ENCODE results near the gene EIPR1.
"Not testable (repeated sequence)": the region's sequence is repeated elsewhere in the genome, so short reads cannot be mapped to it uniquely, and the experiment has no call there.

Gene EIPR1

DNA sequence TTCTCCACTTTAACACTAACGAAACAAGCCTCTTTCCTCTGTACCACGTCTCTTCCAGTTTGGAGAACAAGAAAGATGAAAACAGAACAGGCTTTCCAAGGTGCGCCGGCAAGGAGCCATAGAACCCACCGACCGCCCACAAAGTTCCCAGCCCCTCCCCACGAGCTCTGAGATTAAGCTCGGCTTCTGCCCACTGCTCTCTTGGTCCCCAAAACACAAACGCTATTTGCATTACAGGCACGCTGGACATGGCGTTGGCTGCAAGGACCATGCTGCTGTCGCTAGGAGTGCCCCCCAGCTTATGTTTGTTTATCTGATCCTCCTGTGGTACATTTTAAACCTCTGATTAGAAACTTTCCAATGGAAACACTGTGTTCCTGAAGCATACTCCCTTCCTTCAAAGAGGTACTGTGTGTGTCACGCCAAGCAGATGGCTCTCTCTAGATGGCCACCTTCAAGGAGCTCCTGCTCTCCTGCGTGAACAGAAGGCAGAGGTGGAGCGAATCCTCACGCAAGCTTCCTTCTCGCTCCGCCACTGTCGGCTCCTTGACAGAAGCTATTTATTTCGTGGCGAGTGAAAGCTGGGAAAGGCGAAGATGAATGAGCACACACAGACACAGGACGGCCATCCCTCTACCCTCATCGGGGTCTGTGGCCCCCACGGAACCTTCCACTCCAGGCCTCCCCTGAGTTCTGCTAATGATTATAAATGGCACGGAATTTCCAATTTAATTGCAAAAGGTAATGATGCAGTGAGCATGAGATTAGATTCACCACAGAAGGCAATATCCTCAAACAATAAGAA, 166.2 kb downstream of the EIPR1 start:
- no peak for DNase-seq (ENCODE audit: low read depth)

DNA sequence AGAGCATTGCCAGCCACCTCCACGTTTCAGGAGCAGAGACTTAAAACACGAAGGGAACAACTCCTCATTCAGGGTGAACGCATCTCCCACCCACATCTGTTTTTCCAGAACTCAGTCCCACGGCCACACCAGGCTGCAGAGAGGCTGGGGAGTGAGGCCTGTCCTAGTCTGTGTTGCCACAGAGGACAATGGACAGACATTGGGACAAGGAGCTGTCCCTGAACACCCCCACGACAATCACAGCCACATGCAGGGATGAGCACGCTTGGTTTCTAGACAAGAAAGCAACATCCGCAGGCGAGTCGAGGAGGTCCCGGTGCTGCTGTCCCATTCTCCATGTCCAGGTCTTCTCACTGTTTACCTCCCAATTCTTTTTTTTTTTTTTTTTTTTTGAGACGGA, 167.4 kb downstream of the EIPR1 start:
- no peak for DNase-seq (ENCODE audit: low read depth)

DNA sequence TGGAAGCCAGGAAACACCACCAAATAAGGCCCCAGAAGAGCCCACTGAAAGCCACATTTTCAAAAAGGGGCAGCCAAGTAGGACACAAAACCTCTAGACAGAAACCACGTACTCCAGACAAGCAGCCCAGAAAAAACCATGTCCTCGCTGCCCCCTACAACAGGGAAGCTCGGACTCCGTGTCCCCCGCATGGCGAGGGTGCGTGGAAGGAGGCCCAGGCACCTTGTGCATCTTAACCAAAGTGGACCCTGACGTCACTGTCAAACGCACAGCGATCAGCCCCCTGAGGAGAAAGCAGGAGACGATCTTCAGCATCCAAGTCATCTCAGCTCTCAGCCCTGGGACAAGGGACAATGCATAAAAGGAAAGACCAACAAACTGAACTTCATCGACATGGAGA, 168.4 kb downstream of the EIPR1 start:
- DNase-seq (ENCODE audit: low read depth): no peak

DNA sequence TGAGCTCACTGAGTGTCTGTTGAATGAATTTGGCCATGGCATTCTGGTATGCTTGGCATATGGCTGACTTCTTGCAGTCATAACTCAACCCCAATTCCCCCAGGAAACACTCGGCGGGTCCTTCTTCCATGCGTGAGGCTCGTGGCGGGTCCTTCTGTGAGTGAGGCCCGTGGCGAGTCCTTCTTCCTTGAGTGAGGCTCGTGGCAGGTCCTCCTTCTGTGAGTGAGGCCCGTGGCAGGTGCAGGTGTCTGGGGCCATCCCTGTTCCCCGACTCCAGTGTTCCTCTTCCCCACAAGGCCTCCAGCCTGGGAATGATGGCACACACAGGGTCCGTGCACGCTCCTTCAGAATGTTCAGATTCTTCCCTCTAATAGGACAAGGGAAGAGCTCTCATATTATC, 169.0 kb downstream of the EIPR1 start:
- DNase-seq (ENCODE audit: low read depth): no peak

- DNase-seq (ENCODE audit: low read depth): no peak
Measured at GRCh38 chr2:3208179-3208578, 169.4 kb downstream of the EIPR1 start.

- DNase-seq (ENCODE audit: low read depth): no peak
Measured at GRCh38 chr2:3207091-3207491, 170.5 kb downstream of the EIPR1 start.

DNA sequence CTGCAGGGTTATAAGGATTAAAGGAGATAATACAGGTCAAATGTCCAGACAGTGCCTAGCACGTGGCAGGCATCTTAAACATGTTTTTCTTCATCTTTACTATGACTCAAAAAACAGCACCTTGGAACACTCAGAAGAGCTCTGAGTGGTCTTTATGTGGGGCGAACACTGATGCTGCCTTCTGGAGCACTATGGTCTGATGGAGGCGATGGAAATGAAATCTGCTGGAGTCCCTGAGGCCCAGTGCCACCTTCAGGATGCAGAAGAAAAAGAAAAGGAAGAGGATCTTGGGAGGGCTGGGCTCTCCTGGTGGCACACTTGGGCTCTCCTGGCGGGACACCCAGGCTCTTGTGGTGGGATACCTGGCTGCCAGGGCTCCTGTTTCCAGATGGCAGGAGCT, 171.8 kb downstream of the EIPR1 start:
- DNase-seq (ENCODE audit: low read depth): no peak

GRCh38 chr2:3204031-3204821, 173.4 kb downstream of the EIPR1 start:
- DNase-seq (ENCODE audit: low read depth): no peak

GRCh38 chr2:3203497-3204019, 174.1 kb downstream of the EIPR1 start:
- no peak for DNase-seq (ENCODE audit: low read depth)

DNA sequence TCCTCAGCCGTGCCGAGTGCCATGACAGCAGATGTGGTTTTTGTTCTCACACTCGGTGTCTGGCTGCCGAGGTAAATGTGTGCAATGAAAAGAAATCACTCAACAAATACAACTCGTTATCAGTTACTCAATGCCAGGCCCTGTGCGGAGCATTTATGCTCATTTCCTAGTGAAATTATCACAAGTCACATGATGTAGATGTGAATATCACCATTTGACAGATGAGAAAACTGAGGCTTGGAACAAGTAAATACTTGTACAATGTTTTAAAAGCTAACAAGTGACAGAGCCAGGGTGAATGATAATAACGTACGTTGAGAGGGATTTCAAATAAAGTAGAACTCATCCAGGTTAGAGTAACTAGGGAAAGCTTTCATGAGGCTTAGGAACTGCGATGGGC, 174.7 kb downstream of the EIPR1 start:
- no peak for DNase-seq (ENCODE audit: low read depth)

GRCh38 chr2:3201281-3201680, 176.3 kb downstream of the EIPR1 start:
- no peak for DNase-seq (ENCODE audit: low read depth)

DNA sequence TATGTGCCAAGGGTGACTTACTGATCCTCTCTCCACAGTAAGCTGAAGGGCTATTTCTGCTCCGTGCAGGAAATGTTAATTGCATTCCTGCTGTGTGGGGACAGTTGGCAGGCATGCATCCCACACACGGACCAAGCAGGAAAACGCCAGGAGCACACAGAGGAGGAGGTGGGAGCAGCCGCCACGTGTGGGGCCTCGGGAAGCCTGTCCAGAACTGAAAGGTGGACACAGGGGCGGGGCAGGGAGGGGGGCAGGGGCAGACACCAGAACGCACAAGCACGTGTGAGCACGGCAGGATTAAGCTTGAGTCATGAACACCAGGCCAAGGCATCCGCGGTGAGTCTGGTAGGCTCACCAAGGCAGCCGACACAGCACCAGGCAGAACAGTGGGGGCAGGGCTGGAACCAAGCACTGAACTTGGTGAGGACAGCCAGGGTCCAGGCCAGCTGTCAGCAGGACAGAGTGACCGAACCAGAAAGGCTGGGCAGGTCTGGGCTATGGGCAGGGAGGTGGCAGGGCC, 177.1 kb downstream of the EIPR1 start:
- DNase-seq (ENCODE audit: low read depth): no peak

DNA sequence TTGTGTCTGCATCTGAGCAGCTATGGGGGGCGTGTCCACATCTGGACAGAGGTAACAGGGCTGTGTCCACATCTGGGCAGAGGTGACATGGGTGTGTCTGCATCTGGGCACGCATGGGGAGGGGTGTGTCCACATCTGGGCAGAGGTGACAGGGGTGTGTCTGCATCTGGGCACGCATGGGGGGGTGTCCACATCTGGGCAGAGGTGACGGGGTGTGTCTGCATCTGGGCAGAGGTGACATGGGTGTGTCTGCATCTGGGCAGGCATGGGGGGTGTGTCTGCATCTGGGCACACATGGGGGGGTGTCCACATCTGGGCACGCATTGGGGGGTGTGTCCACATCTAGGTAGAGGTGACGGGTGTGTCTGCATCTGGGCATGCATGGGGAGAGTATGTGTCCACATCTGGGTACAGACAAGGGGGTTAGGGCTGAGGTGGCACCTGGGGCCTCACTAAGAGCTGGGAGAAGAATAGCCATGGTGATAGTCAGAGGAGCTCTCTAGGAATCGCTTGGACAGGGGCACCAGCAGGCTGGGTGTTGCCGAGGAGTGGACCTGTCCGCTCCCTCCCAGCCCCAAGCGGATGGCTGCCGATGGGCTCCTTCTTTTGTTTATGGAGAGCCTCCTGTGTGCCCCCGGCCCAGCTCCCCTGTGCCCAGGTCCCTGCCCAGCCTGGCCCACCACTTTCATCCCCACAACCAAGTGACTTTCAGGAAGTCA, 177.8 kb downstream of the EIPR1 start:
- DNase-seq (ENCODE audit: low read depth): no peak

DNA sequence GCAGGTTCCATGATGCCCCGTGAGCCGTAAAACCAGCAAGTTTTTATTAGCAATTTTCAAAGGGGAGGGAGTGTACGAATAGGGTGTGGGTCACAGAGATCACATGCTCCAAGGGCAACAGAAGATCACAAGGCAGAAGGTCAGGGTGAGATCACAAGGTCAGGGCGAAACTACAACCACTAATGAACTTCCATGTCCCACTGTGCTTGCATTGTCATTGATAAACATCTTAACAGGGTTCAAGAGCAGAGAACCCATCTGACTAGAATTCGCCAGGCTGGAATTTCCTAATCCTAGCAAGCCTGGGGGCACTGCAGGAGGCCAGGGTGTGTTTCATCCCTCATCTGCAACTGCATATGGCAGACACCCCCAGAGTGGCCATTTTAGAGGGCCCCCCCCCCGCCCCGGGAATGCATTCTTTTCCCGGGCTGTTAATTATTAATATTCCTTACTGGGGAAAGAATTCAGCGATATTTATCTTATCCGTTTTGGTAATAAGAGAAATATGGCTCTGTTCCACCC, 178.9 kb downstream of the EIPR1 start:
- not testable (repeated sequence) for DNase-seq (ENCODE audit: low read depth)

- no peak for DNase-seq (ENCODE audit: low read depth)
Measured at GRCh38 chr2:3198119-3198518, 179.5 kb downstream of the EIPR1 start.

DNA sequence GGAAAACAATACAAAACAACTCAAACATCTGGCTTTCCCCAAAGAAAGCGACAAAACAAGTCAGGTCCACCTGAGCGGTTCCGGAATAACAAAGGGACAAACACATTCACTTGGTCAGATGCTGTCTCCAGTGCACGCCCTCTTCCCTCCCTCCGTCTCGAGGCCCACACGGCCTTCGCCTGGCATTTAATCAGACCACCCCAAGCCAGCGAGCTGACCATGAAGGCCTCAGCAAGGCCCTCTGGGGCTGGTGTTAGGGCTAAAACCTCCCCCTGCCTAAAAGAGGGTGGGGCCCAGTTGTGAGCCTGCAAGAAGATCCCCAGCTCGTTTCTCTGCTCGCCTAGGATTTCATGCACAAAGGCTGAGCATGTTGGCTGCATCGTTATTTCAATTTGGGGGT, 180.3 kb downstream of the EIPR1 start:
- DNase-seq (ENCODE audit: low read depth): no peak

GRCh38 chr2:3196716-3197115, 180.9 kb downstream of the EIPR1 start:
- DNase-seq (ENCODE audit: low read depth): no peak

GRCh38 chr2:3195641-3196476, 181.8 kb downstream of the EIPR1 start:
- DNase-seq (ENCODE audit: low read depth): no peak

GRCh38 chr2:3194828-3195227, 182.8 kb downstream of the EIPR1 start:
- no peak for DNase-seq (ENCODE audit: low read depth)

DNA sequence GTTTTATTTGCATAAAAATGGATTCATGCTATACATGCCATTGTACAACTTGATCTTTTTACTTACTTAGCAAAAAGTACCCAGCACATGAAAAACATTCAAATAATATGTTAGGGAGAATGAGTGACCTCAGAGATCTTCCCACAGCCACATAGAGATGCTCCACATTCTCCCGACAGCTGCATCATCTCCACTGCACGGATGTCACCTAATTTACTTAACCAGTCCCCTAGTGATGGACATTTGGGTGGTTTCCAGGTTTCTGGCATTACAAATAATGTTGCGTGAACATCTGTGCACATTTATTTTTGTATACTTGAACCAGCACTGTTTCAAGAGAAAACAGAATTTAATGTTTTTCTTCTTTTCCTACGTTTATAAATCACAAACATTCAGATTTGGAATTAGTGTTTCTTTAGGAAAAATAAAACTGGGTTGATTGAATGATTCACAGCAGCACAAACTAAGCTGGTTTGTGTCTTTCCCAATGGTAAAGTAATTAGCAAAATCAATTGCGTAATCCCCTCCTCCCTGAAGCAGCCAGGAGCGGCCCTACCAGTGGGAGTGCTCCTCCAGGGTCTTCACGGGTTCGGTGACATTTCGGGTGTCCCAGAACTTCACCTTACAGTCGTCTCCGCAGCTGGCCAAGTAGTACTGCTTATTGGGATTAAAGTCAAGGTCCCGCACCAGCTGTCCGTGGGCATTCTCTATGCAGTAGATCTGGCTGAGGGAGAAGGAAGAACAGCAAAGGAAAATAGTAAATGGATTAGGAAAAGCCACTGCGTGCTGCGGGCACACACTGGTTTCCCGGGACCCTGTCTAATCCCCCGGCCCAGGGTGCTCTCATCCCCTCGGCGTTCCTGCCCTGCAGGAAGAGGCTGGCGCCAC, 183.9 kb downstream of the EIPR1 start:
- DNase-seq (ENCODE audit: low read depth): no peak
